Pancreas (tissue), 10 donors: ENCODE results near the gene TMEM263. TPM values are rescaled to one million over a fixed set of nuclear protein-coding genes. Genes with fewer than 3 reads are reported as not detected.

Experiments used
- ATAC-seq, 4 donors: fragments of 200-7000 bp; cut with Tn5 transposase; one replicate each; pipeline versions ENCODE4 v1.8.0 to v1.9.1; 2020; ENCODE audit warnings: mild to moderate bottlenecking in 4 of 4, moderate library complexity in 4 of 4
- DNase-seq, 6 donors: peaks; one replicate each; pipeline ENCODE4 v3.0.0-alpha.2; 2020
- FAIRE-seq: peaks from 2 replicates; lab custom pipeline; 2012; peaks lifted over from hg19 to GRCh38; lab: Jason Lieb, UNC
- H3K27ac ChIP-seq, 4 donors: fragments of 200-600 bp; sonication (generic); 1 replicate in 3 of 4; 2 replicates in 1 of 4; pipeline versions ENCODE4 v1.5.0 to v1.8.0; 2020
- H3K27me3 ChIP-seq, 4 donors: fragments of 200-600 bp; one replicate each; pipeline ENCODE4 v1.8.0; 2021
- H3K36me3 ChIP-seq, 3 donors: fragments of 200-600 bp; sonication (generic) in 1 of 3; one replicate each; pipeline versions ENCODE4 v1.5.0 to v1.8.0; 2020 to 2021
- H3K4me1 ChIP-seq, 3 donors: fragments of 200-600 bp; one replicate each; pipeline ENCODE4 v1.8.0; 2021
- H3K4me3 ChIP-seq, 4 donors: fragments of 200-600 bp; sonication (generic) in 2 of 4; one replicate each; pipeline versions ENCODE4 v1.5.0 to v1.8.0; 2020 to 2021
- H3K9me3 ChIP-seq, 4 donors: fragments of 200-600 bp; one replicate each; pipeline ENCODE4 v1.8.0; 2021
- WGBS, 2 donors: extraction: QIAGEN DNeasy Blood & Tissue Kit; methylation state at CpG; one replicate each; pipeline ENCODE4 v1.1.7; 2013; 5-methylcytosine and 5-hydroxymethylcytosine counted together
- intact Hi-C, 3 donors: fragments of 100-400 bp; cut with DNase I; formaldehyde crosslinking; loops; one replicate each; pipeline versions ENCODE4 v1.11.1 to v1.14.2; 2022
- polyA plus RNA-seq, 2 donors: library from polyadenylated mRNA; stranded (reverse); fragments of 200-250 nt; gene quantifications; one replicate each; pipeline ENCODE4 v1.2.3, GENCODE V29; 2013
- total RNA-seq, 6 donors: library from RNA; stranded (reverse); fragmentation: NEBNext Ultra II Directional in 4 of 6; extraction: Animal tissue kit (Norgen Biotek cat#: 25700) in 4 of 6; gene quantifications; one replicate each; pipeline versions ENCODE4 v1.2.1 to v1.2.4, GENCODE V29; 2021 to 2023
- TF ChIP-seq, protein P1 (sequence below), 4 donors: fragments of 200-600 bp; sonication (generic) in 3 of 4; IDR thresholded peaks; one replicate each; pipeline versions ENCODE4 v1.5.0 to v1.8.0; 2021; ENCODE audit warnings: antibody characterized with exemption in 4 of 4
- donor health status: healthy with polysubstance abuse.
- donor health status: DM: no; HTN: no; CAD: no; lungs with moderate emphysema.
- donor health status: DM: no; HTN: no; CAD: no.
- donor health status: control.
- donor health status: control.
- donor health status: Bipolar disorder and iron deficiency.
- donor health status: DM: yes; HTN: yes; CAD: no.
- donor health status: DM: no; HTN: no; CAD: no.
- donor health status: DM: no; HTN: no; CAD: no.
- donor health status: DM: yes; HTN: yes; CAD: no.

The TMEM263 gene
- total and polyA plus RNA-seq, 8 donors, result 12.7 to 34.5 (median 23.4) TPM

DNA sequence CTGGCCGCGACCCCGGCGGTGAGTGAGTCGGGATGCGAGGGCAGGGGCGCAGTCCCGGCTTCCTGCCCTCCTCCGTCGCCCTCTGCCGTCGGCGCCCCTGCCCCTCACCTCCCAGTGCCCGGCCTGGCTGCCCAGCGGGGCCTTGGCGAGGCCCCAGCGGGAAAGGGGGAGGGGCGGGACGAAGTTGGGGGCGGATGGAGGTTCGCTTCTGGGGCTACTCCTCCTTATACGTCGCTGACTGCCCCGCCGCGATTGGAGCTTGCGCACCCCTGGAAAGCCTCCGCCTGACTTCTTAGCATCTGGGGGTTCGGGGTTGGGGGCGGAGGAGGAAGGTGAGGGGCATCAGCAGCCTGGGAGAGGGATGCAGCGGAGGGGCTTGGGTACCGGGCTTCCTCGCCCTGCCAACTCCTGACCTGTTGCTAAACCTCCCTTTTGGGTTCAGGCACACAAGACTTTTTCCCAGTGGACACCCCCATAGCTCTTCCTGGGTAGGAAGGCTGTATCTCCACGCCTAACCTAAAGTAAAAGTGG, 406 bp downstream of the TMEM263 start:
- Histone ChIP-seq H3K27me3 (no peaks in the 10 kb centered on the region), H3K4me1 (peaks cover 0 to 36% (median 20%) of the 10 kb centered on the region in 3 donors), H3K9me3 (no peaks in the 10 kb centered on the region), H3K27ac (peak overlapping the region; percentile 89 to 99 (median 96)), H3K4me3 (peak overlapping the region; percentile 75 to 95 (median 93)), H3K36me3 (no peaks in the 10 kb centered on the region)
- WGBS, 2 donors, result 0 to 1% methylated on average over 19 to 34 of the region's 34 CpGs
- TF ChIP-seq, protein P1, sequence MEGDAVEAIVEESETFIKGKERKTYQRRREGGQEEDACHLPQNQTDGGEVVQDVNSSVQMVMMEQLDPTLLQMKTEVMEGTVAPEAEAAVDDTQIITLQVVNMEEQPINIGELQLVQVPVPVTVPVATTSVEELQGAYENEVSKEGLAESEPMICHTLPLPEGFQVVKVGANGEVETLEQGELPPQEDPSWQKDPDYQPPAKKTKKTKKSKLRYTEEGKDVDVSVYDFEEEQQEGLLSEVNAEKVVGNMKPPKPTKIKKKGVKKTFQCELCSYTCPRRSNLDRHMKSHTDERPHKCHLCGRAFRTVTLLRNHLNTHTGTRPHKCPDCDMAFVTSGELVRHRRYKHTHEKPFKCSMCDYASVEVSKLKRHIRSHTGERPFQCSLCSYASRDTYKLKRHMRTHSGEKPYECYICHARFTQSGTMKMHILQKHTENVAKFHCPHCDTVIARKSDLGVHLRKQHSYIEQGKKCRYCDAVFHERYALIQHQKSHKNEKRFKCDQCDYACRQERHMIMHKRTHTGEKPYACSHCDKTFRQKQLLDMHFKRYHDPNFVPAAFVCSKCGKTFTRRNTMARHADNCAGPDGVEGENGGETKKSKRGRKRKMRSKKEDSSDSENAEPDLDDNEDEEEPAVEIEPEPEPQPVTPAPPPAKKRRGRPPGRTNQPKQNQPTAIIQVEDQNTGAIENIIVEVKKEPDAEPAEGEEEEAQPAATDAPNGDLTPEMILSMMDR (IDR thresholded peaks at IDR 0.05), result no peak
- FAIRE-seq, result no peak
- DNase-seq, result peak; percentile 62 to 88 (median 79)
- intact Hi-C loops, result no loop called here
- ATAC-seq, result peak; percentile 58 to 67 (median 64)

DNA sequence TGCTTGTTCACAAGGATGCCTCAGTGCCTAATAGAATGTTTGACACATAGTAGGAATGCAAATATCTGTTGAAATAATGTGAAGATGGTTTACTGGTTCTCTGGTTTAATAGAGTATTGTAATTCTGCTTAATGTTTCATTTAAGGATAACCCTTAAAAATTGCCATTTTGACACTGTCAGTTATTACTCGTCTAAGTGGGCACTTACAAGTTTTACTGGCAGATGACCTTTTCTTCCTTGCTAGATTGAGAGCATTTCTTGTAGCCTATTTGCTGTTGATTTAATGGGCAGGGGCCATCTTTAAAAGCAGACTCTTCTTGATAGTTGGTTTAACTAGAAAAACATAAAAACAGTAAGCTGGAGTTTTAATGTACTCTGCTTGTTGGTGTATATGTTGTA, 1.9 kb downstream of the TMEM263 start:
- TF ChIP-seq, protein P1 (IDR thresholded peaks at IDR 0.05), result no peak
- H3K27ac ChIP-seq, result peak overlapping the region in 1 of 4 donors; percentile 16
- no peaks in the 10 kb centered on the region for H3K27me3 ChIP-seq
- 7 to 11% methylated on average over 1 of the region's 1 CpG for WGBS, 2 donors
- H3K4me3 ChIP-seq, result peak overlapping the region in 3 of 4 donors; percentile 92 to 95 (median 94)
- FAIRE-seq, result no peak
- intact Hi-C loops, result no loop called here
- no peak for ATAC-seq
- H3K4me1 ChIP-seq, result peaks cover 7 to 39% (median 32%) of the 10 kb centered on the region in 3 donors
- H3K9me3 ChIP-seq, result no peaks in the 10 kb centered on the region
- DNase-seq, result no peak
- no peaks in the 10 kb centered on the region for H3K36me3 ChIP-seq

DNA sequence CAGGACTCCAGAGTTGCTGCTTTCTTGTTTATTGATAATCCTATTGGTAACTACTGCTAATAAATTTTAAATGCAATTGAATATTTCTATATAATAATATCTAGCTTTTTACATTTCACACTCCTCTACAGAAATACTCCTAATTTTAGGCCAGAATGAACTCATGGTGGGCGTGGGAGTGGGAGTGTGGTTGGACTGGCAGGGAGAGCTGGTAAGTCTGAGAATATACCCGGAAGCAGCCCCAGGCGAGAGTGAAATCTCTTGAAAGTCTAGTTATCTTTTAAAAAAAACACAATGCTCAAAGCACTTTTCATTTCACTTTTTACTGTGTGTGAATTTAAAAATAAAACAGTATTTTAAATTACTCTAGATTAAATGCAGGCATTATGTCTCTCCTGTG, 4.7 kb downstream of the TMEM263 start:
- no peaks in the 10 kb centered on the region for H3K27me3 ChIP-seq
- H3K9me3 ChIP-seq, result no peaks in the 10 kb centered on the region
- 58 to 61% methylated on average over 3 of the region's 3 CpGs for WGBS, 2 donors
- no peak for DNase-seq
- no peaks in the 10 kb centered on the region for H3K36me3 ChIP-seq
- ATAC-seq, result no peak
- TF ChIP-seq, protein P1 (IDR thresholded peaks at IDR 0.05), result no peak
- intact Hi-C loops, result no loop called here
- H3K4me3 ChIP-seq, result no peak overlapping the region
- FAIRE-seq, result no peak
- H3K27ac ChIP-seq, result no peak overlapping the region
- H3K4me1 ChIP-seq, result peaks cover 7 to 42% (median 27%) of the 10 kb centered on the region in 3 donors

DNA sequence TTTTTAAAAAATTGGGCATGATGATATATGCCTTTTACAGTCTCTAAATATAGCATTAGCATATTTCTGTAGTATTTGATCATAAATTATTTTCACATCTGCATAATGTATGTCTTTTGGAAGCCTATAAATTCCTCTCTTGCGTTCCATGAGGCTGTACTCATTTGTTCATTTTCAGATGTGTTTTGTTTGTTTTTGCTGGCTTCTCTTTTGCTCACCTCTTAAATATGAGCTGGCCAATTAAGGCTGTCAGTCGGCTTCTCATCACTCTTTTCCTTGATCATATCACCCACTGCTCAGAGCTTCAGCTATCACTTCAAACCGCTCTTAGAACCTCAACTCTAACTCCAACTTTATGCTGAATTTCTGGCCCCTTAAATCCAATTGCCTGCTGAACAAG, 6.6 kb downstream of the TMEM263 start:
- FAIRE-seq (no peak), ATAC-seq (no peak), DNase-seq (no peak)
- Histone ChIP-seq H3K9me3 (no peaks in the 10 kb centered on the region), H3K27ac (no peak overlapping the region), H3K4me1 (peaks cover 7 to 42% (median 27%) of the 10 kb centered on the region in 3 donors), H3K36me3 (peaks cover 0 to 5% (median 0%) of the 10 kb centered on the region in 3 donors), H3K4me3 (no peak overlapping the region), H3K27me3 (no peaks in the 10 kb centered on the region)
- TF ChIP-seq, protein P1 (IDR thresholded peaks at IDR 0.05), result no peak
- intact Hi-C loops, result no loop called here
- 87 to 96% methylated on average over 3 of the region's 3 CpGs for WGBS, 2 donors

DNA sequence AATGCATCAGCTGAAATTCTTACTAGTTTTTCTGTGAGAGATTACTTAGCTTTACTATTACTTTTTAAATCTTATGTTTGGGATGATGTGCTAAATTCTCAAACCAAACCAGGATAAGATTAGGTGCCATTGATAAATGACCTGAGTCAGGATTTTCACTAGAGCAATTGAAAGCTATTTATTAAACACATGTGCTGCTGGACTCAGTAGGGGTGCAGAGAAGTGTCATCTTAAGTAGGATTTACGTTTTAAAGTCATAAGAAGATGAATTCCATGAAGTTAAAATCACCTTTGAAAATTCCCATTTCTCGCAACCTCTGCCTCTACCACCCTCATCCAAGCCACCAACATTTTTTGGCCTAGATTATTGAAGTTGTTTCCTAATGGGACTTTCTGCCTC, 8.8 kb downstream of the TMEM263 start:
- Histone ChIP-seq H3K27ac (no peak overlapping the region), H3K4me1 (peaks cover 7 to 22% (median 13%) of the 10 kb centered on the region in 3 donors), H3K36me3 (peaks cover 0 to 12% (median 5%) of the 10 kb centered on the region in 3 donors), H3K27me3 (no peaks in the 10 kb centered on the region), H3K4me3 (no peak overlapping the region), H3K9me3 (no peaks in the 10 kb centered on the region)
- FAIRE-seq, result no peak
- TF ChIP-seq, protein P1 (IDR thresholded peaks at IDR 0.05), result no peak
- WGBS, 2 donors, result 83% methylated on average over 2 of the region's 2 CpGs
- intact Hi-C loops, result no loop called here
- DNase-seq, result no peak
- no peak for ATAC-seq
